HG03175 (cell line): ENCODE results near the gene SLC6A1.

ENCODE experiments used
- ATAC-seq: cut with Tn5 transposase; IDR thresholded peaks from one replicate; pipeline ENCODE4 v1.9.1; 2021; ENCODE audit warnings: mild to moderate bottlenecking, moderate library complexity; ENCODE audit not compliant: unreplicated experiment

The SLC6A1 gene

DNA sequence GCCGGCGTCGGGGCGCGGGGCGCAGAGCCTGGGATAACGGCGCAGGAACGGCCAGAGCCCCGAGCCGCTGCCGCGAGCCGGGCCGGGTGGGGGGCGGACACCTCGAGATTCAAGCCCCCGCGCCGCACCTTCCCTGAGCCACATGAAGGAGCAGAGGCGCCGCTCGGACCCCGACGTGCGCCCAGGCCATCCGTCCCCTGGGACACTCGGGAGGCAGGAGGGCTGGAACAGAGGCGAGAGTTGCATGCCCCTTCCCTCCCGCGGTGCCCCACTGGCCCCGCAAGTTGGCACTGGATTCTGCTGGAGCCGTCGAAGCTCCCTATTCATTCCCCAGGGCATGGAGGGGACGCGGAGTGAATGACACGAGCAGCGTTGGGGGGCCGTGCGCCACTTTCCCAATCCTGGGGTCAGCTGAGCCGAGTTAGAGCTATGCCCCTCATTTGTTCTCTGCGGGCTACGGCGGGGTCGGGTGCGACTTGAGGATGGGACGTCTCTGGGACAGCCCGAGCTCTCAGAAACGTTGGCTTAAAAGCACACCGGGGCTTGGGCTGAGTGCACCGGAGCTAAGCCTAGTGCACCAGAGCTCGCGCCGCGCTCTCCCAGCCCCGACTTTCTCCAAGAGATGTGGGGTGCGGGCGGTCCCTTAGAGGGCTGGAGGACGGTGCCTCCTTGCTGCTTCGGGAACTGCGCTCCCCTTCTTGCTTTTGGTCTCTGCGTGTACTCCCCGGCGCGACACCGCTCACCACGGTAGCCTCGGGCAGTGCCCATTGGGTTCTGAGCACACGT is 588 bp downstream of the SLC6A1 start:
- ATAC-seq = no peak

DNA sequence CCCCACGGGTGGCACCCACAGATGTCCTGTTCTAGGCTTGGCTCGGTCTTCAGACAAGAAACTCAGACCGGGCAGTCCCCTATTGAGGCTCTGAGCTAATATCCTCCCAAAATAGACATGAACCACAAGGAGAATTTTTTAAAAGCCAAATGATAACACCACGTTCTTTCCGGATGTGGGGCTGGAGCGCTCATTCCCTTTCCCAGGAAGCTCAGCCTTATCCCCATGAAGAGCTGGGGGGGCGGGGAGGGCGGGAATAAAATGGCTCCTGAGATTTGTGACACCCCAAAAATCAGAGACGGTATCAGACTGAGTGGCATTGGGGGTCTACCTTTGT is 1.1 kb downstream of the SLC6A1 start:
- ATAC-seq = no peak

DNA sequence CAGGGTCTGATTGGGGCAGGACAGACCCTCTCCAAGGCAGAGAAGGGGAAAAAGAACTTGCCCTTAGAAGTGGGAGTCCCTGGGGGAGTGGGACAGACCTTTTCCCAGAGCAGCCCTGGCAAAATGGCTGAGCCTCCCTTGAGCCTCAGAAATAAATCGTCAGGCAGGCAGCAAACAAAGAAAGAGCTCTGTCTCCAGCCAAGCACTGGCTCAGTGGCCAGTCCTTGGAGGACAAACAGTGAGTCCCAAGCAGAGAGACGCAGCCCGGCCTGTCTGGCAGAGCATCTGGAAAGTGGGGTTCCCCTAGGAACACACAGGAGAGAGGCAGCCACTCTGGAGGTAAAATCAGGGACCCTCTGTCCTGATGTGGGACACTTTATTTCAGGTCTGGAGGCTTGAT is 1.8 kb downstream of the SLC6A1 start:
- no peak for ATAC-seq

DNA sequence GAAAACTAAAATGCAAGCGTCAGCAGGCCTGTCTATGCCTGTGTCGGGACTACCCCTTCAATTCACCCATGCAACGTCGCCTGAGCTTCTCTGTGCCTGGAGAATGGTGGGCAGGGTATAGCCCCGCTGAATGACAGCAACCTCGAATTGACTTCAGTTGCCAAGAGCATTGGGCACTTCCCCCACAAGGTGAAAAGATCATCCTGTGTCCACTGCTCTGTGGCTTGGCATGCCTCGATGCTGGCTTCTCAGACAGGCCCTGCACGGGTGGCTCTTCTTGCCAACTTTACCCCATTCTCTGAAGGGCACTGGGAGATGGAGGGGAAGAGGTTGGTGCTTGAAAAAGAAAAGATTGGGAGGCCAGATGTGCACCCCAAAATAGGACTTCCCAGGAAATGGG is 3.3 kb downstream of the SLC6A1 start:
- no peak for ATAC-seq

DNA sequence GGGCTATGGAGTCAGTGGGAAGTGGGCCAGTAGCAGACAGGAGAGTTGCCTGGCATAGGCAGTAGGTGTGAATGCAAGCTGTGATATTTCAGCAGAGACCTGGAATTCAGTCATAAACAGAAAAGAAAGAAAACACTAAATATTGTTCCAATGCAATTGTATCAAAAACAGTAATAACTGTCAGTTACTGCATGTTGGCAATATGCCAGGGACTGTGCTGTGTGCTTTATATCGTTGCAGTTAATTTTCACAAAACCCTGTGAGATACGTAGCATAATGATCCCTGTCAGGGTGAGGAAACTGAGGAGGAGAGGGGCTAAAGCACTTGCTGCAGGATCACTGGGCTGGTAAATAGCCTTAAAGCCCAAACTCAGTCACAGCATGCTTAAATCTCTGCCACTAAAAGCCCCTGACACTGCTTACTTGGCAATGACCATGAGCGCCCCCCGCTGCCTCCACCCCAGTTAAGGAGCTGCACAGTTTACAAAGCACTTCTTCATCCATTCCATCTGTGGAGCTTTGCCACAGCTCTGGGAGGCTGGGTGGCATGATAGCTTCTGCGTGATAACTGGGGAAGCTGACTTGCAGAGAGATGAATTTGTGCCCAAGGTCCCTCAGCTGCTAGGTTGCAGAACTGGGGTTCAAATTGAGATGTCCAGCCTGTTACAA is 3.9 kb downstream of the SLC6A1 start:
- ATAC-seq = no peak

DNA sequence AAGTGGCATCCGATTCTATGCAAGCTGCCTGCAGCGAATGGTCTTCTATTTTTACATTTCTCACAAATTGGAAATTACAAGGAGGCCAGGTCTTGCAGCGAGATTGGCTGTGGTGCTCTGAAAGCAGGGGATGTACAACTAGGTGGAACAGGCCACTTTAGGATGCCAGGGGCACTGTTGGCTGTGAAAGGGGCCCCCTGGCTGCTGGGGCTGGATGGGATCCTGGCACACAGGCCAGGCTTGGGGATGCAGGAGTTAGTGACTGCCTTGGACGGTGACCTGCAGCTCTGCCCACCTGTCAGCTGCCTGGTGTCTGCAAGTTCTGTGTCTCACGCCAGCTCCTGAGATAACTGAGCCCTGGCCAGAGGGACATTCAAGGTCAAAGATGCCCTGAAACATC is 4.6 kb downstream of the SLC6A1 start:
- ATAC-seq = no peak

DNA sequence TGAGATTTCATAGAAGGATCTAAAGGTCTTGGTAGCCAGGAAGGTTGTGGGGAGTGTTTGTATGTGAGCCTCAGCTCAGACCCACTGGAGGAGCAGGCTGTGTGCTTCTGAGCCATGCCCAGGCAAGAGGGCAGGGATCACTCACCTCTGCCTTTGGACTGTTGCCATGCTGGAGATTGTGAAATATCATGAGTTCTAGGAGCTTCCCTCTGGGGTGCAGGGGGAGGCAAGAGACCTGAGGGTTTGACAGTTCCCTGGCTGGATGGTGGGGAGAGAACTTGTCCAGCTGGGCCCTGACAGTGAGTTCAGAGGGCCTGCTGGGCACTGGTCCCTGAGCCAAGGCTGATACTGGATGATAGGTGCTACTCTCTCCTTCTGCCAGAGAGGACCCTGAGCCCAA is 6.0 kb downstream of the SLC6A1 start:
- ATAC-seq = no peak

DNA sequence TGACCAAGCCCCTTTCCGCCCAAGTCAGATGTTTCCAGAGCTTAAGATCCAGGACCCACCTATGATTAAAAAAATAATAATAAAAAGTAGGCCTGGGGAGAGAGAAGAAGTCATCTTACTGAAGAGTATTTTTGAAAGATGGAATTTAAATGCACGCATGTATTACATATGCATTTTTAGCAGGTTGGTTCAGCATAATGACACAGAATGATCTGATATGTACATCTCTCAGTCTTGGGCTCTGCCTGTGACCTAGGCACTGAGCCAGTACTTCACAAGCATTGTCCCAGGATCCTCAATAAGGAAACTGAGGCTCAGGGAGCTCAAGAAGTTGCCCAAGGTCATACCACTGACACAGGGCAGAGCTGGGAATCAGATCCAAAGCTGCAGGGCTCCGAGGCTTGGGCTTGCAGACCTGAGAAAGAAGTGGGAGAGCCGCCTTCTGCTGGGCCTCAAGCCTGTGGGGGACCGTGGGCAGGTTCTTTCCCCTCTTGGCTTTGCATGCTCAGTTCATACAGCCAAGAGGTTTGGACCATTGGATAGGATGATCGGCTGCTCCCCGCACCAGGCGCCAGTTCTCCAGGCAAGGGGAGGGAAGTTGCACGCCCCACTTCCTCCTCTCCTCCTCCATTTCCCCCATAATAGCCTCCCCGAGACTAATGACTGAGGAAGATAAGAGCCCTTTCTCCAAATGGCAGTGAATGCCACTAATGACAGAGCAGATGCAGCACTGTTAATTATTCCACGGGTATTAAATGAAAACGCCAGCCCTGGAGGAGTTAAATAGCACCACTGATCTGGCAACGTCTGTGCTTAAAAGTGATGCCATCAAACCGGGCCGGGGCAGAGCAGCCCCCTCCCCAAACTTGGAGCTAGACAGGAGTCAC is 6.9 kb downstream of the SLC6A1 start:
- ATAC-seq = no peak

DNA sequence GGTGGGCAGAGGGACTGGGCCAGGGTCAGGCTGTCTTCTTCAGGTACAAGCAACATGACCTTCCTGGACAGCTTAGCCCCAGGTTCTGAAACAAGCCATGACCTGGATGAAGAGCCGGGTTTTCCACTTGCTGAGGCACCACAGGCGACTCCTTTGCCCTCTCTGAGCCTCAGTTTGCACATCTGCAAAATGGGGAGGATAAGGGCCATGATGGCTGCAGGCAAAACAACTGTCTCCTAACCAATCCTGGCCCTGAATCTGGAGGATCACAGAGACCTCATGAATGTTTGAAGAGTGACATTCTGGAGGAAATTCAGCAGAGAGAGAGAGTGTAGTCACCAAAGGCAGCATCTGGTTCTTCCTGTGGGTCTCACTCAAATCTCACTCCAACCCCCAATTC is 8.0 kb downstream of the SLC6A1 start:
- no peak for ATAC-seq

DNA sequence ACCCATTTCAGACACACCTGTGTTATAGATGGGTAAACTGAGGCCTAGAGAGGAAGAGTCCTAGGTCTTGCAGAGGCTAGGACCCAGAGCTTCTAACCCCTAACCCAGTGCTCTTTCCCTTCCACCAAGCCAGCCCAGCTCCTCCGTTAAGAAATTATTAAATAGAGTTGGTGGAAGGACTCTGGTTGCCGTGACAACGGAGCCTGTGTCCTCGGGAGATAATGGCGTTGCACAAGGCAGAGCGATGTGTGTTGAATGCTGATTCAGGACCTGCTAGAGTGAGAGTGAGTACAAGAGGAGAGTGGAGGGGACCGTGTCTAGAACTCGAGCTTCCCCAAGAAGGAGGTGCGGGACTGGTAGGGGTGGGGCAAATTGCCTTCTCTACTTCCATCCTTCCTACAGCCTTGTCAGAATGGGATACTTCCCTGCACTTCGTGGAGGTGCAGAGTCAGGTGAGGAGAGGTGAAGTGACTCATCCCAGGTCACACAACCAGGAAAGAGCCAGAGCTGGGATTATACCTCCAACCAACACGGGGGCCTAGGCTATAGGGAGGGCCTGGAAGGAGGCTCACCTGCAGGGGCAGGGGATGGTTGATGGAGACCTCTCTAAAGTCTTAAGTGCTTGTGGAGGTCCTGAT is 8.6 kb downstream of the SLC6A1 start:
- ATAC-seq = no peak

DNA sequence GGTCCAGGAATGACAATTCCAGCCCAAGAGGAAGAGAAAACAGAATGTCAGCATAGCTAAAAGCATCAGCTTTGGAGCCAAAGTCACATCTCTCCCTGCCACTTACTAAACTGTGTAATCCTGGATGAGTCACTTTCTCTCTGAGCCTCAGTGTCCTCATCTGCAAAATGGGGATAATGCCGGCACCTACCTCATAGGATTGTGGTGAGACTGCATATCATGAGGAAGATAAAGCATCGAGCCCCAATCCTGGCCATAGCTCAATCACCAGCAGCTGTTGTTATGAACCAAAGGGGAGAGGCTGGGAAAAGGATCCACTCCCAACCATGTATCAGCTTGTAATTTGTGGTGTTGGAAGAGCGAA is 9.1 kb downstream of the SLC6A1 start:
- no peak for ATAC-seq

DNA sequence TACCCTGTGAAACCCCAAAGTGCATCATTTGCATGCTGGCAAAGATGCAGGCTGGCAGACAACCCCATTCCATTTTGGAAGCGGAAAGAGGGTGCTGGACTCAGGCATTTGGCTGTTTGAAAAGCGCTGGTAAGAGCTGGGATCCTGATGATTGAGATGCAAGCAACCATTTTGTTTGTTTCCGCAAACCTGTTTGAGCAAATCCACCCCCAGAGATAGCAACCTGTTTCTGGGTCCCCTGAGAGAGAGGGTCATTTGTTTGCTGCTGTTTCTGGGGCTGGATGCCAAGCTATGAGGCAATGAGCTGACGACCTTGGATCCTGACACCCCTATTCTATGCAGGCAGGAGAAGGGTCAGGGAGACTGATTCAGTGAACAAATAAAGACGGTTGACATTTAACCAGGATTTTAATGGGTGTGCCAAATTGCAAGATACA is 9.8 kb downstream of the SLC6A1 start:
- no peak for ATAC-seq

DNA sequence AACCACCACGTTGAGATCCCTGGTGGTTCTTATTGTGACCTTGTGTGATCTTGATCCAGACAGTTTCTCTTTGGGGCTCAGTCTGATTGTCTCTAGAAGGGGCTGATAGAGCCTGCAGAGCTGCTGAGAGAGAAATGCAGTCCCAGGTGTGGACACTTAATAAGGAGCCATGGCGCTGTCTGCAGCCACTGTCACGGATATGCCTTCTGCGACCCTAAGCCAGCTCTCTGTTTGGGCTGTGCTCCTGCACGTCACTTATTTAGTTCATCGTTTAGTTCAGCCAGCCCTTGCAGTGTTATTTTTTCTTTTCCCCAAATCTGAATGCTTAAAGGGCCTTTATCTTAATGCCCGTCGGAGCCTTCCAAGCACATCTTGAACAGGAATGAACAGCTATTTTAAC is 12.0 kb downstream of the SLC6A1 start:
- ATAC-seq = no peak

DNA sequence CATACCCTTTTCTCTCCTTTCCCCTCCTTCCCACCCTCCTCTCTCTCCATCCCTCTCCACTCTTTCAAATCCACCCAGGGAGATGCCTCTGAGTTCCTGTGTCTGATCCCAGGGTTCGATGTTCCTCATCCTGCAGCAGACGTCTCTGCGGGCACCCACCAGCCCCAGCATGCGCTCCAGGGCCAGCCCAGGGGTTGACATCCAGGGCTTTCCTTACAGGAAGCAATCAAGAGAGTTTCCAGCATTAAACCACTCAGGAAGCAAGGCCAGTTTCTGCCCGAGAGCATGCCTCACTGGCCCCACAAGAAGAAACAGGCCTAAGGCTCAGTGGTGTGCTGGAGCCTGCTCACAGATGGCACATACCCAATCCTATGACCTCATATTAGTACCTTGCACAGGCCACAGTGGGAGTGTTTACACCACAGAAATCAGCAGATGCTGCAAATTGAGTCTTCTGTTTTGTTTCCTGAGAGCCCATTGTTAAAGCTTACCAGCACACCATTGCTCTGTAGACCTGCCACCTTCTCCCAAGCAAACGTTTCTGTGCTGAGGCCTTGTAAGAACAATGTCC is 13.2 kb downstream of the SLC6A1 start:
- ATAC-seq = no peak

DNA sequence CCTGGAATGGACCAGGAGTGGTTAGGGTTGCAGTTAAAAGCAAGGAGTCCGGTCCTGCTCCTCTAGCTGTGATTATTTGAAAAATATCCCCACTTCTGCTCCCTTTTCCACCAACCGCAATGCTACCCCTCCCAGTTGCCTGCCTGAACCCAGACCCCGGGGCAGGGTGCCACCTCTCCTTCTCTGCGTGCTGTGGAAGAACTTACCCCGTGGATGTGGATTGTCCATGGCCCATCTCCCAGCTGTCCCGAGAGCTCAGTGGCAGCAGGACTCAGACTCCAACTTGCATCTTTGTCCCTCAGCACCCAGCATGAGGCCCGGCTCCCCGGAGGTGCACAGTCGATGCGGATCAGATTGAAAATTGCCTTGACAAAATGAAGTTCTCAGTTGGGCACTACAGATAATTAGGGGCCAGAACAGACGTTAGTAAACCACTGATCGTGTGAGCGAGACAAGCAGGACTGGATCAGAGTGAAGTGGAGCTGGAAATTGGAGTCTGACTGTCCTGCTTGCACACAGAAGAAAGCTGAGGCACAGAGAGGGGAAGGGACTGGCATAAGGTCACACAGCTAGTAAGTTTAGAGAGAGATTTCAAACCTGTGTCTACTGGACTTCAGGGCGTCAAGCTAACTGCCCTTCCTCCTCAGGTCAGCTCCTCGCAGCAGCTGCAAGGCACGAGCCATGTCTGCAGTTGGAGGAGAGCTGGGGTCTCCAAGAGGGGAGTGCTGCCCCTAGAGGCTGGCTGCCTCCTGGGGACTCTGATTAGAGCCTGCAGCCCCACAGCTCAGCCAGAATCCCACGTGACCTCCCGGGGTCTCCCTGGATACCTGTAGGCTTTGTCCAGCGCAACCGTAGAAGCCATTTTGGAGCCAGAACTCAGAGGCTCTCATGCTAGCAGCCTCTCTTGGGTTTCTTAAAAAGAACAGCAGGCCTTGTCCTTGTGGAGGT is 14.7 kb downstream of the SLC6A1 start:
- ATAC-seq = no peak

DNA sequence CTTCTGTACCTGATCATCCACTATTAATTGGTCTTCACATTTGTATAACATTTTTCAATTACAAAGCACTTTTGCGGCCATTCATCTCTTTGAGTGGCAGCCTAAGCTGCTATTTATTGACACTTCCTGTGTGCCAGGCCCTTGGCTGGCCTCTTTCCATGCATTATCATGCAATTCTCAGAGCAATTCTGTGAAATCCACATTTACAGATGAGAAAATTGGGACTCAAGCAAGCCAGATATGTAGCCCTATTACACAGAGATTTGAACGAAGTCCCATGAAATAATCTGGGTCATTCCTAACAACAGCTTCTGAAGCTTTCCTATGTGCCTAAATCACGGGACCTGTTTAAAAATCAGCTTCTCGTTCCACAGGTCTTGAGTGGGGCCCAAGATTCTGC is 17.4 kb downstream of the SLC6A1 start:
- ATAC-seq = no peak

DNA sequence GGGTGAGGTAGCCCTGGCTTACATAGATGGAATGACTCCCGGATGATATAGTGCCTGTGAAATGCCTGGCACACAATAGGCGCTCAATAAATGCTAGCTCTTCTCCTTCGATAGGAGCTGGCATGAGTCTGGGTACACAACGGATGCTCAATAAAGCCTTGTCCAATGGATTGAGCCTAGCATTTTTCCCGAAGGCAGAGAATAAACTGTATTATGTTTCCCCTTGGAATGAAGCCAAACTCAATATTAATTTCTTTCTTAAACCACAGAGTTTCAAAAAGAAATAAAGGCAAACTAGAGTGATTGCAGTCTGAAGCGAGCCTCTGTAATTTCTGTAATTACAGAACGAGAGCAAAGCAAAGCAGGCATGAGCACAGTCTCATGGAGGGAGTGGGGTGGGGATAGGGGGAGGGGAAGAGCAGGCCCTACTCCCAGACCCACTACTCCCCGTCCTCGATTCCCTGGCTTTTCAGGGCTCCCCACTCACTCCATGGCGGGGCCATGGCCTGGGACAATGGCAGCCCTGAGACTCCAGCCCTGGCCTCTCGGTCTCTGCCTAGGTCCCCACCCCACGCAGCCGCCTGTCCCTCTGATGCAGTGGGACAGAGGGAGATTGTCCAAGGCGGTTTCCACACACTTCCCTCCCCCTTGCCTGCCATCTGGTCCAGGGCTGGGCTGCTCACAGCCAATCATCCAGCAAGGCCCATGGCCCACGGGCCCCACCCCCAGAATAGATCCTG is 18.0 kb downstream of the SLC6A1 start:
- no peak for ATAC-seq

DNA sequence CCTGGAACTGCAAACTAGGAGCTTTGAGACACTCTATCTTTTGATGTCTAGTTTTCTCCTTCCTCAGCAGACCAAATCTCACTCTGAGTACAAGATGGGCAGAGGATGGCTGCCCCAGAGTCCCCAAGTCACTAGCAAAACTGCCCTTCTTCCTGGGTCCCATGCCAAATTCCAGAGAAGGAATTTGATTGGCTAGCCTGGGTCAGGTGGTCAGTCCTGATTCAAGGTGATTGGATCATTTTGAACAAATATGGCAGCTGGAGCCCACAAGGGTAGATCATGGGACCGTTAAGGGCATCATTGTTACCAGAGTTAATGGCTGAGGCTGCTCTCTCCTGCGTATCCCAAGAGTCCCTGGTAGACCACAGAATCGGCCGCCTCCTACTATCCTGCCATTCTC is 21.7 kb downstream of the SLC6A1 start:
- no peak for ATAC-seq

DNA sequence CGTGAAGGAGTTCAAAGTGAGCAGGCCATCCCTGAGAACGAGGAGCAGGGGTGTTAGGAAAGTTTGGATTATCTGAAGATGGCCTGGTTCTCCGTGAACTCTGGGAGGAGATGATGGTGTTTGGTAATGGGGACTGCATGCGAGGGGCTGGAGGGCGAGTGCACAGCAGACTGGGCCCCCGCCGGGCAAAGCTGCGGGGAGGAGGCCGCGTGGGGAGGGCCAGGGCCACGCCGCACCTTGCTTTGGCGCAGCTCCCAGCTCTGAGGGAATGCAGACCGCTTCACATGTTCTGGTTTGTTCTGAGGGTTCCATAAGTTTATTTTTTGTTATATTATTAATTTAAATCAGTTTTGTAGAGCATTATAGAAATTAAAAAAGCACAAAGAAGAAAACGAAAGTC is 22.2 kb downstream of the SLC6A1 start:
- no peak for ATAC-seq
